Liver (tissue), 9 donors: ENCODE results near the gene CFAP206. TPM values are rescaled to one million over a fixed set of nuclear protein-coding genes. Genes with fewer than 3 reads are reported as not detected.
"Not testable (repeated sequence)": the region's sequence is repeated elsewhere in the genome, so short reads cannot be mapped to it uniquely, and the experiment has no call there.

Experiments used
- DNase-seq: peaks from one replicate; pipeline ENCODE4 v3.0.0-alpha.2; 2017; ENCODE audit warnings: low spot score
- H3K27ac ChIP-seq, 2 donors: one replicate each; pipeline ENCODE4 v1.7.0; 2013; ENCODE audit warnings: inconsistent platforms in 2 of 2, low read length in 2 of 2, control low read depth in 1 of 2, low read depth in 1 of 2, mild to moderate bottlenecking in 1 of 2
- H3K27me3 ChIP-seq, 4 donors: one replicate each; pipeline versions ENCODE4 v1.6.1 to v1.7.0; 2013; ENCODE audit warnings: low read length in 3 of 4, inconsistent platforms in 1 of 4, mild to moderate bottlenecking in 1 of 4, moderate library complexity in 1 of 4; ENCODE audit not compliant: control insufficient read depth in 4 of 4, insufficient read depth in 4 of 4
- H3K36me3 ChIP-seq, 4 donors: one replicate each; pipeline versions ENCODE4 v1.6.1 to v1.7.0; 2013; ENCODE audit warnings: low read length in 3 of 4, mild to moderate bottlenecking in 3 of 4, low read depth in 1 of 4, moderate library complexity in 1 of 4; ENCODE audit not compliant: control insufficient read depth in 4 of 4, insufficient read depth in 3 of 4
- H3K4me1 ChIP-seq, 4 donors: one replicate each; pipeline versions ENCODE4 v1.6.1 to v1.7.0; 2013; ENCODE audit warnings: low read length in 3 of 4, mild to moderate bottlenecking in 3 of 4, moderate library complexity in 1 of 4; ENCODE audit not compliant: control insufficient read depth in 4 of 4, insufficient read depth in 4 of 4
- H3K4me3 ChIP-seq, 3 donors: one replicate each; pipeline versions ENCODE4 v1.6.1 to v1.7.0; 2013; ENCODE audit warnings: low read length in 3 of 3, control low read depth in 1 of 3, low read depth in 1 of 3, mild to moderate bottlenecking in 1 of 3
- H3K9ac ChIP-seq, 2 donors: one replicate each; pipeline ENCODE4 v1.7.0; 2013; ENCODE audit warnings: low read length in 2 of 2, mild to moderate bottlenecking in 2 of 2, moderate library complexity in 2 of 2, control low read depth in 1 of 2, low read depth in 1 of 2
- H3K9me3 ChIP-seq, 4 donors: one replicate each; pipeline versions ENCODE4 v1.6.1 to v1.7.0; 2013; ENCODE audit warnings: low read length in 3 of 4; ENCODE audit not compliant: control insufficient read depth in 4 of 4
- JUND ChIP-seq, 2 donors: IDR thresholded peaks; 2 replicates each; pipeline ENCODE4 v1.6.1; 2016; ENCODE audit warnings: antibody characterized with exemption in 2 of 2
- NR2F2 ChIP-seq: IDR thresholded peaks from 2 replicates; pipeline ENCODE4 v1.6.1; 2016; ENCODE audit warnings: antibody characterized with exemption
- RAD21 ChIP-seq, 2 donors: IDR thresholded peaks; 2 replicates each; pipeline ENCODE4 v1.6.1; 2016; ENCODE audit warnings: antibody characterized with exemption in 2 of 2, mild to moderate bottlenecking in 2 of 2
- SP1 ChIP-seq: IDR thresholded peaks from 2 replicates; pipeline ENCODE4 v1.6.1; 2018; ENCODE audit warnings: antibody characterized with exemption, mild to moderate bottlenecking
- TAF1 ChIP-seq: conservative IDR thresholded peaks from 2 replicates; pipeline ENCODE4 v1.6.1; 2016; ENCODE audit warnings: antibody characterized with exemption, mild to moderate bottlenecking
- YY1 ChIP-seq: IDR thresholded peaks from 2 replicates; pipeline ENCODE4 v1.6.1; 2016; ENCODE audit warnings: antibody characterized with exemption, mild to moderate bottlenecking
- WGBS: extraction: QIAGEN DNeasy Blood & Tissue Kit; methylation state at CpG from one replicate; pipeline ENCODE4 v1.1.7; 2013; 5-methylcytosine and 5-hydroxymethylcytosine counted together
- polyA plus RNA-seq, 2 donors: library from polyadenylated mRNA; stranded (reverse) in 1 of 2; unstranded in 1 of 2; fragments of 200-250 nt in 1 of 2; fragments of >200 nt in 1 of 2; fragmentation: Nextera tagmentation in 1 of 2; extraction: Ambion mirVana in 1 of 2; gene quantifications; one replicate each; pipeline versions ENCODE4 v1.2.1 to v1.2.3, GENCODE V29; 2013 to 2015
- total RNA-seq, 2 donors: library from RNA; depleted of rRNA; stranded (reverse); fragments of >200 nt; gene quantifications; one replicate each; pipeline ENCODE4 v1.2.3, GENCODE V29; 2014
- TF ChIP-seq, protein P1 (sequence below): fragments of 150-350 bp; IDR thresholded peaks from 2 replicates; pipeline ENCODE4 v1.5.1; 2017; ENCODE audit warnings: improper control_type of control experiment, low read depth, low read length; ENCODE audit not compliant: missing input control
- donor health status: healthy.
- donor health status: healthy.
- donor health status: healthy.
- donor health status: healthy.
- donor health status: healthy.

CFAP206 gene
- total and polyA plus RNA-seq, 4 donors: 0.08 to 0.42 (median 0.11) TPM; not detected in 1

DNA sequence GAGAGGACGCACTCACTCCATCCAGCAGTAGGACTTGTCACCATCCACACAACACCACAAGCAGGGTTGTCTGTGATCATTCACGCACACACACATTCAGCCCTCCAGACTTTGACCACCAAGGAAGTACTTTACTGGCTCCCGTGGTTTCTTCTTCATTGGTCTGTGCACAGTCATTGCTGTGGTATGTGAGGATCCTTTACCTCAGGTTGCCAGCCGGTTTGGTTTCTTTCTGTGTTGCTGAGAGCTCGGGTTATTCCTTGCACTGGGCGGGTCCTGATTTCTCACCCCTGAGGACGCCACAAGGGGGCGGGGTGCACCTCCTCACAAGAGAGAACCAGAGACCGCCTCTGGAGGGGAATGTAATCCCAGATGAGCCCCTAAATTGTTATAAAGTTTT, 76.2 kb downstream of the CFAP206 start:
- Histone ChIP-seq H3K9me3 (no peaks in the 10 kb centered on the region), H3K27me3 (no peaks in the 10 kb centered on the region), H3K4me3 (no peak overlapping the region), H3K27ac (no peak overlapping the region), H3K9ac (no peak overlapping the region), H3K4me1 (peaks cover 0 to 1% (median 0%) of the 10 kb centered on the region in 4 donors), H3K36me3 (peaks cover 0 to 6% (median 0%) of the 10 kb centered on the region in 4 donors)
- TF ChIP-seq, protein P1, sequence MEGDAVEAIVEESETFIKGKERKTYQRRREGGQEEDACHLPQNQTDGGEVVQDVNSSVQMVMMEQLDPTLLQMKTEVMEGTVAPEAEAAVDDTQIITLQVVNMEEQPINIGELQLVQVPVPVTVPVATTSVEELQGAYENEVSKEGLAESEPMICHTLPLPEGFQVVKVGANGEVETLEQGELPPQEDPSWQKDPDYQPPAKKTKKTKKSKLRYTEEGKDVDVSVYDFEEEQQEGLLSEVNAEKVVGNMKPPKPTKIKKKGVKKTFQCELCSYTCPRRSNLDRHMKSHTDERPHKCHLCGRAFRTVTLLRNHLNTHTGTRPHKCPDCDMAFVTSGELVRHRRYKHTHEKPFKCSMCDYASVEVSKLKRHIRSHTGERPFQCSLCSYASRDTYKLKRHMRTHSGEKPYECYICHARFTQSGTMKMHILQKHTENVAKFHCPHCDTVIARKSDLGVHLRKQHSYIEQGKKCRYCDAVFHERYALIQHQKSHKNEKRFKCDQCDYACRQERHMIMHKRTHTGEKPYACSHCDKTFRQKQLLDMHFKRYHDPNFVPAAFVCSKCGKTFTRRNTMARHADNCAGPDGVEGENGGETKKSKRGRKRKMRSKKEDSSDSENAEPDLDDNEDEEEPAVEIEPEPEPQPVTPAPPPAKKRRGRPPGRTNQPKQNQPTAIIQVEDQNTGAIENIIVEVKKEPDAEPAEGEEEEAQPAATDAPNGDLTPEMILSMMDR: no peak
- TF ChIP-seq RAD21 (IDR thresholded peaks at IDR 0.05): peak in 1 of 2 donors; percentile 18
- WGBS: 93% methylated on average over 9 of the region's 9 CpGs
- no peak for DNase-seq

DNA sequence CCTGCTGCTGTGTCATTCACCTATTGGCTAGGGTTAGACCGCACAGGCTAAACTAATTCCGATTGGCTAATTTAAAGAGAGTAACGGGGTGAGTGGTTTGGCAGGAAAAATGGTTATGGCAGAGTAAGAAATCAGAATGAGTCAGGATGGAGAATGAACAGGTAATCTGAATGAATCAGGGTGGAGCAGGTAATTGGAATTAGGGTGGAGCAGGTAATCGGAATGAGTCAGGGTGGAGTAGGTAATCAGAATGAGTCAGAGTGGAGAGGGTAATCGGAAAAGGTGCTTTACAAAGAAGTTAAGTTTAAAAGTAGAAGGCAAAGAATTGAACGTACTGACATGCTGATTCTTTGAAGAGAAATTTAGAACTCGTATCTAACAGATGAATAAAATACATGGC, 76.7 kb downstream of the CFAP206 start:
- peaks cover 0 to 3% (median 0%) of the 10 kb centered on the region in 4 donors for H3K36me3 ChIP-seq
- H3K4me3 ChIP-seq: no peak overlapping the region
- H3K27ac ChIP-seq: no peak overlapping the region
- DNase-seq: no peak
- no peaks in the 10 kb centered on the region for H3K9me3 ChIP-seq
- WGBS: 91% methylated on average over 7 of the region's 7 CpGs
- TF ChIP-seq NR2F2: no peak
- no peak for TF ChIP-seq YY1
- TF ChIP-seq SP1: no peak
- H3K4me1 ChIP-seq: peaks cover 0 to 1% (median 0%) of the 10 kb centered on the region in 4 donors
- no peaks in the 10 kb centered on the region for H3K27me3 ChIP-seq
- no peak overlapping the region for H3K9ac ChIP-seq

DNA sequence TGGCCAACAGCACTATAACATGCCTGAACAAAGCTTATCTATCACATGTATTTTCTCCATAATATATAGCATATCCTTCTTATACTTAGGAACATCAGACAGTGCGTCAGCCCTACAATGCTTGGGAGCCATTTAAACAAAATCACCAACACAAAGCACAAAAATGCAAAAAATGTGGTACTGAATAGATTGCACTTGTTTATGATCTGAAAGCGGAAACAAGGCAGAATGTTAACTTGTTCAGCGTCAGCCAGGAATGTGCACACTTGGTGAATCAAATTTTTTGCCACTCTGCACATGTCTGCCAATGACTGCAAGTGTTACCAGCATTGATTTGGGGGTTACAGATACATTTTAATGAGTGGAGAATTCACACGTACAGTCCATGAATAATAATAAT, 79.8 kb downstream of the CFAP206 start:
- Histone ChIP-seq H3K27me3 (no peaks in the 10 kb centered on the region), H3K9me3 (no peaks in the 10 kb centered on the region), H3K27ac (no peak overlapping the region), H3K36me3 (peaks cover 0 to 5% (median 2%) of the 10 kb centered on the region in 4 donors), H3K4me1 (peaks cover 0 to 1% (median 0%) of the 10 kb centered on the region in 4 donors), H3K9ac (no peak overlapping the region), H3K4me3 (no peak overlapping the region)
- 84% methylated on average over 4 of the region's 4 CpGs for WGBS
- DNase-seq: no peak
- TF ChIP-seq JUND (IDR thresholded peaks at IDR 0.05) (no peak), TAF1 (no peak)

DNA sequence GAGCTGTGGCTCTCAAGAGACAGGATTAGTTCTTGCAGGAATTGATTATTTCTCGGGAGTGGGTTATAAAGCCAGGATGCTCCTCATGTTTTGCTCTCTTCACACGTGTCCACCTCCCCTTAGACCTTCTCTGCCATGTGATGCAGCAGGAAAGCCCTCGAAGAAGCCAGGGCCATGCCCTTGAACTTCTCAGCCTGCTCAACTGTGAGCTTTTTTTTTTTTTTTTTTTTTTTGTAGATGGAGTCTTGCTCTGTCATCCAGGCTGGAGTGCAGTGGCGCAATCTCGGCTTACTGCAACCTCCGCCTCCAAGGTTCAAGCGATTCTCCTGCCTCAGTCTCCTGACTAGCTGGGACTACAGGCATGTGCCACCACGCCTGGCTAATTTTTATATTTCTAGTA, 81.6 kb downstream of the CFAP206 start:
- H3K9me3 ChIP-seq, H3K4me1 ChIP-seq, DNase-seq, H3K4me3 ChIP-seq, H3K36me3 ChIP-seq, H3K27ac ChIP-seq, H3K9ac ChIP-seq, H3K27me3 ChIP-seq: not testable (repeated sequence)
- 92% methylated on average over 8 of the region's 8 CpGs for whole genome bisulfite sequencing
